HCT116 (cell line): ENCODE measurements around the gene DDX28.

Experiments used
- FOSL1 ChIP-seq: IDR thresholded peaks from 2 replicates; pipeline ENCODE4 v1.6.1; 2012; ENCODE audit warnings: low read depth
- POLR2A ChIP-seq: IDR thresholded peaks from 2 replicates; pipeline ENCODE4 v1.7.0; 2011; ENCODE audit warnings: borderline replicate concordance; ENCODE audit not compliant: insufficient read depth, insufficient read length; ENCODE audit errors: extremely low read depth
- POLR2AphosphoS5 ChIP-seq: IDR thresholded peaks from 2 replicates; pipeline ENCODE4 v1.6.1; 2011; ENCODE audit warnings: mild to moderate bottlenecking, low read depth, low read length, moderate library complexity
- YY1 ChIP-seq: IDR thresholded peaks from 2 replicates; pipeline ENCODE4 v1.6.1; 2011; ENCODE audit warnings: low read length, low read depth, moderate library complexity, mild to moderate bottlenecking; ENCODE audit not compliant: insufficient replicate concordance; ENCODE audit errors: extremely low read depth
- TF ChIP-seq, protein P1 (sequence below), 3 experiments: fragments of 200-600 bp in 1 of 3; sonication (generic) in 1 of 3; IDR thresholded peaks in 2 of 3; conservative IDR thresholded peaks in 1 of 3; 2 replicates each; pipeline ENCODE4 v1.5.1; 2012 to 2017; ENCODE audit warnings: low read depth in 2 of 3, low read length in 2 of 3, antibody characterized with exemption in 1 of 3, borderline replicate concordance in 1 of 3, control low read depth in 1 of 3, mild to moderate bottlenecking in 1 of 3, mixed read lengths in 1 of 3, mixed run types in 1 of 3, moderate library complexity in 1 of 3; ENCODE audit not compliant: insufficient read depth in 1 of 3
- TF ChIP-seq, protein P2 (sequence below): IDR thresholded peaks from 2 replicates; pipeline ENCODE4 v1.6.1; 2012; ENCODE audit warnings: low read depth

DNA sequence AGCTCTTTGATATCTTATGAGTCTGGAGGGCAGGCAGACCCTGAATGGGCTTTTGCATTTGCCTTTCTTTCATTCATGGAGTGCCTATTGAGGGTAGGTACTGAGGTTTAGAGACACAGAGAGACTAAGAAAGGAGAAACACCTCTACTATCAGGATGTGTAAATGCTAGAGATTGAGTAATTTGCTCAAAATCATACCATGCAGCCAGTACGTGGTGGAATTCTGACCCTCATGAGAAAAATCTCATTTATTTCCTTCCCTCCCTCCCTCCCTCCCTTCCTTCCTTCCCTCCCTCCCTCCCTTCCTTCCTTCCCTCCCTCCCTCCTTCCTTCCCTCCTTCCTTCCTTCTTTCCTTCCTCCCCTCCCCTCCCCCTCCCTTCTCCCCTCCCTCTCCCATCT lies 43.7 kb upstream of the DDX28 start:
- TF ChIP-seq, protein P1, sequence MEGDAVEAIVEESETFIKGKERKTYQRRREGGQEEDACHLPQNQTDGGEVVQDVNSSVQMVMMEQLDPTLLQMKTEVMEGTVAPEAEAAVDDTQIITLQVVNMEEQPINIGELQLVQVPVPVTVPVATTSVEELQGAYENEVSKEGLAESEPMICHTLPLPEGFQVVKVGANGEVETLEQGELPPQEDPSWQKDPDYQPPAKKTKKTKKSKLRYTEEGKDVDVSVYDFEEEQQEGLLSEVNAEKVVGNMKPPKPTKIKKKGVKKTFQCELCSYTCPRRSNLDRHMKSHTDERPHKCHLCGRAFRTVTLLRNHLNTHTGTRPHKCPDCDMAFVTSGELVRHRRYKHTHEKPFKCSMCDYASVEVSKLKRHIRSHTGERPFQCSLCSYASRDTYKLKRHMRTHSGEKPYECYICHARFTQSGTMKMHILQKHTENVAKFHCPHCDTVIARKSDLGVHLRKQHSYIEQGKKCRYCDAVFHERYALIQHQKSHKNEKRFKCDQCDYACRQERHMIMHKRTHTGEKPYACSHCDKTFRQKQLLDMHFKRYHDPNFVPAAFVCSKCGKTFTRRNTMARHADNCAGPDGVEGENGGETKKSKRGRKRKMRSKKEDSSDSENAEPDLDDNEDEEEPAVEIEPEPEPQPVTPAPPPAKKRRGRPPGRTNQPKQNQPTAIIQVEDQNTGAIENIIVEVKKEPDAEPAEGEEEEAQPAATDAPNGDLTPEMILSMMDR (IDR thresholded peaks at IDR 0.05 in 2 of 3, conservative IDR thresholded peaks at IDR 0.05 in 1 of 3; ENCODE audit: borderline replicate concordance in 1 of 3, insufficient read depth in 1 of 3, low read depth in 2 of 3, low read length in 2 of 3) = no peak
- TF ChIP-seq POLR2AphosphoS5 = no peak
- no peak for TF ChIP-seq POLR2A
- no peak for TF ChIP-seq YY1
- TF ChIP-seq, protein P2, sequence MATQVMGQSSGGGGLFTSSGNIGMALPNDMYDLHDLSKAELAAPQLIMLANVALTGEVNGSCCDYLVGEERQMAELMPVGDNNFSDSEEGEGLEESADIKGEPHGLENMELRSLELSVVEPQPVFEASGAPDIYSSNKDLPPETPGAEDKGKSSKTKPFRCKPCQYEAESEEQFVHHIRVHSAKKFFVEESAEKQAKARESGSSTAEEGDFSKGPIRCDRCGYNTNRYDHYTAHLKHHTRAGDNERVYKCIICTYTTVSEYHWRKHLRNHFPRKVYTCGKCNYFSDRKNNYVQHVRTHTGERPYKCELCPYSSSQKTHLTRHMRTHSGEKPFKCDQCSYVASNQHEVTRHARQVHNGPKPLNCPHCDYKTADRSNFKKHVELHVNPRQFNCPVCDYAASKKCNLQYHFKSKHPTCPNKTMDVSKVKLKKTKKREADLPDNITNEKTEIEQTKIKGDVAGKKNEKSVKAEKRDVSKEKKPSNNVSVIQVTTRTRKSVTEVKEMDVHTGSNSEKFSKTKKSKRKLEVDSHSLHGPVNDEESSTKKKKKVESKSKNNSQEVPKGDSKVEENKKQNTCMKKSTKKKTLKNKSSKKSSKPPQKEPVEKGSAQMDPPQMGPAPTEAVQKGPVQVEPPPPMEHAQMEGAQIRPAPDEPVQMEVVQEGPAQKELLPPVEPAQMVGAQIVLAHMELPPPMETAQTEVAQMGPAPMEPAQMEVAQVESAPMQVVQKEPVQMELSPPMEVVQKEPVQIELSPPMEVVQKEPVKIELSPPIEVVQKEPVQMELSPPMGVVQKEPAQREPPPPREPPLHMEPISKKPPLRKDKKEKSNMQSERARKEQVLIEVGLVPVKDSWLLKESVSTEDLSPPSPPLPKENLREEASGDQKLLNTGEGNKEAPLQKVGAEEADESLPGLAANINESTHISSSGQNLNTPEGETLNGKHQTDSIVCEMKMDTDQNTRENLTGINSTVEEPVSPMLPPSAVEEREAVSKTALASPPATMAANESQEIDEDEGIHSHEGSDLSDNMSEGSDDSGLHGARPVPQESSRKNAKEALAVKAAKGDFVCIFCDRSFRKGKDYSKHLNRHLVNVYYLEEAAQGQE = no peak
- TF ChIP-seq FOSL1 = no peak
